AG04450 (cell line): Measurements from ENCODE around the gene VMP1. TPM values are rescaled to one million over a fixed set of nuclear protein-coding genes. Genes with fewer than 3 reads are reported as not detected.
A peak's percentile ranks its signal among the peaks of the same experiment; 100 is the strongest.

Experiments
- CTCF ChIA-PET: fragments of 300-600, 350-600 bp; formaldehyde crosslinking; extraction: SDS; loops from one replicate; lab custom pipeline; 2022; ENCODE audit warnings: antibody characterized with exemption, inconsistent platforms; lab: Charles Lee
- POLR2A ChIA-PET: fragments of 350-600 bp; formaldehyde crosslinking; extraction: SDS; loops from one replicate; lab custom pipeline; 2021; ENCODE audit warnings: antibody characterized with exemption, inconsistent platforms; lab: Yijun Ruan, JAX
- DNase-seq: peaks from one replicate; pipeline ENCODE4 v3.0.0-alpha.2; 2011; ENCODE audit warnings: low read depth, low spot score
- H3K27ac ChIP-seq: one replicate; pipeline ENCODE4 v1.5.1; 2012; ENCODE audit warnings: low read depth, low read length, control low read depth
- H3K27me3 ChIP-seq: one replicate; pipeline ENCODE4 v1.6.0; 2012; ENCODE audit warnings: low read length; ENCODE audit not compliant: control insufficient read depth, insufficient read depth
- H3K4me3 ChIP-seq: 2 replicates; pipeline ENCODE4 v1.5.1; 2011; ENCODE audit warnings: mild to moderate bottlenecking, low read depth, low read length, control low read depth
- H3K9me3 ChIP-seq: 2 replicates; pipeline ENCODE4 v1.5.1; 2012; ENCODE audit warnings: low read length; ENCODE audit not compliant: control insufficient read depth, insufficient read depth
- polyA plus RNA-seq: library from polyadenylated mRNA; depleted of rRNA; stranded (reverse); fragments of >200 nt; gene quantifications from 2 replicates; pipeline ENCODE4 v1.2.3, GENCODE V29; 2011
- TF ChIP-seq, protein P1 (sequence below): IDR thresholded peaks from 2 replicates; pipeline ENCODE4 v1.5.1; 2011; ENCODE audit warnings: low read depth, low read length, control low read depth, inconsistent platforms

The VMP1 gene
- polyA plus RNA-seq, 1 experiment, result 196 TPM

DNA sequence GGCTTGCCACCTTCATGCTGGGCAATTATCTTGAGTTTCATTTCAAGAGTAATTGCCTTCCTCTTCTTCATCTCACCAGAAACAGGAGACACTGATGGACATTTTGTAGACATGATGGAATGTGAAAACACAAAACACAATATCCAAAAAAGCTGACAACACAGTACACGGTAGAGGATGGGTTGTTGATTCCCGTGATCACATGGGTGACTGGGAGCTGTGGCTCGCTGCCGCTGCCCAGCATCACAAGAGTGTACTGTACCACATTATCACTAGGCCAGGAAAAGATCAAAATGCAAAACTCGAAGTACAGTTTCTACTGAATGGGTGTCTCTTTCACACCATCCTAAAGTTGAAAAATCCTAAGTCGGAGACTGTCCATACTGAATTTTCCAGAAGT lies 7.7 kb upstream of the VMP1 start:
- ChIA-PET POLR2A (no interaction called here), CTCF (no interaction called here)
- DNase-seq, result no peak
- H3K9me3 ChIP-seq, result no peaks in the 10 kb centered on the region
- H3K4me3 ChIP-seq, result no peak overlapping the region
- no peak overlapping the region for H3K27ac ChIP-seq
- H3K27me3 ChIP-seq, result no peaks in the 10 kb centered on the region
- TF ChIP-seq, protein P1, sequence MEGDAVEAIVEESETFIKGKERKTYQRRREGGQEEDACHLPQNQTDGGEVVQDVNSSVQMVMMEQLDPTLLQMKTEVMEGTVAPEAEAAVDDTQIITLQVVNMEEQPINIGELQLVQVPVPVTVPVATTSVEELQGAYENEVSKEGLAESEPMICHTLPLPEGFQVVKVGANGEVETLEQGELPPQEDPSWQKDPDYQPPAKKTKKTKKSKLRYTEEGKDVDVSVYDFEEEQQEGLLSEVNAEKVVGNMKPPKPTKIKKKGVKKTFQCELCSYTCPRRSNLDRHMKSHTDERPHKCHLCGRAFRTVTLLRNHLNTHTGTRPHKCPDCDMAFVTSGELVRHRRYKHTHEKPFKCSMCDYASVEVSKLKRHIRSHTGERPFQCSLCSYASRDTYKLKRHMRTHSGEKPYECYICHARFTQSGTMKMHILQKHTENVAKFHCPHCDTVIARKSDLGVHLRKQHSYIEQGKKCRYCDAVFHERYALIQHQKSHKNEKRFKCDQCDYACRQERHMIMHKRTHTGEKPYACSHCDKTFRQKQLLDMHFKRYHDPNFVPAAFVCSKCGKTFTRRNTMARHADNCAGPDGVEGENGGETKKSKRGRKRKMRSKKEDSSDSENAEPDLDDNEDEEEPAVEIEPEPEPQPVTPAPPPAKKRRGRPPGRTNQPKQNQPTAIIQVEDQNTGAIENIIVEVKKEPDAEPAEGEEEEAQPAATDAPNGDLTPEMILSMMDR, result no peak

- Histone ChIP-seq H3K4me3 (no peak overlapping the region), H3K27me3 (no peaks in the 10 kb centered on the region), H3K9me3 (no peaks in the 10 kb centered on the region), H3K27ac (no peak overlapping the region)
- ChIA-PET POLR2A (no interaction called here), CTCF (interaction anchor here (0.7 to 1.3 kb wide), 2 partner anchors 158 to 267 kb away, joined by 3 read pairs; no protein-coding TSS in a partner anchor)
- DNase-seq, result no peak
- TF ChIP-seq, protein P1, result no peak
Observed at GRCh38 chr17:59702304-59702703, 5.2 kb upstream of the VMP1 start.

- H3K27ac ChIP-seq, result peak overlapping the region; percentile 79
- TF ChIP-seq, protein P1, result no peak
Observed at GRCh38 chr17:59707971-59708430, 547 bp downstream of the VMP1 start.

GRCh38 chr17:59711936-59712335 lies 4.5 kb downstream of the VMP1 start:
- CTCF ChIA-PET, result no interaction called here
- POLR2A ChIA-PET, result no interaction called here
- Histone ChIP-seq H3K27me3 (no peaks in the 10 kb centered on the region), H3K4me3 (no peak overlapping the region), H3K27ac (no peak overlapping the region), H3K9me3 (no peaks in the 10 kb centered on the region)
- TF ChIP-seq, protein P1, result no peak
- no peak for DNase-seq

More at GRCh38 chr17:59707971-59708430, 547 bp downstream of the VMP1 start:
- ChIA-PET POLR2A (interaction anchor here (0.9 to 1.9 kb wide), 4 partner anchors 46 to 129 kb away, joined by 3 to 11 read pairs (median 8); partner anchors contain the start of gene CLTC), CTCF (interaction anchor here (1.4 to 2.7 kb wide), 3 partner anchors 26 to 151 kb away, joined by 4 to 10 read pairs (median 9); no protein-coding TSS in a partner anchor)
- Histone ChIP-seq H3K9me3 (no peaks in the 10 kb centered on the region), H3K27me3 (no peaks in the 10 kb centered on the region), H3K4me3 (peak overlapping the region; percentile 95)
- no peak for DNase-seq

GRCh38 chr17:59712862-59713261 lies 5.4 kb downstream of the VMP1 start:
- no peaks in the 10 kb centered on the region for H3K9me3 ChIP-seq
- ChIA-PET POLR2A (no interaction called here), CTCF (no interaction called here)
- no peak overlapping the region for H3K4me3 ChIP-seq
- no peak for DNase-seq
- TF ChIP-seq, protein P1, result no peak
- no peaks in the 10 kb centered on the region for H3K27me3 ChIP-seq
- H3K27ac ChIP-seq, result no peak overlapping the region
